Adipose tissue (tissue), 3 donors: ENCODE measurements around the gene SYNDIG1. TPM values are rescaled to one million over a fixed set of nuclear protein-coding genes. Genes with fewer than 3 reads are reported as not detected.
"Not testable (repeated sequence)": the region's sequence is repeated elsewhere in the genome, so short reads cannot be mapped to it uniquely, and the experiment has no call there.

Source experiments
- H3K27ac ChIP-seq: one replicate; pipeline ENCODE4 v1.5.1; 2013; ENCODE audit warnings: low read depth, low read length
- WGBS, 3 donors: extraction: QIAGEN DNeasy Blood & Tissue Kit; methylation state at CpG; one replicate each; pipeline ENCODE4 v1.1.7; 2013; 5-methylcytosine and 5-hydroxymethylcytosine counted together
- polyA plus RNA-seq, 3 donors: library from polyadenylated mRNA; stranded (reverse); fragments of 200-250 nt; gene quantifications; one replicate each; pipeline ENCODE4 v1.2.3, GENCODE V29; 2013
- donor health status: healthy with polysubstance abuse.
- donor health status: Bipolar disorder and iron deficiency.
- donor health status: healthy.

The SYNDIG1 gene
- polyA plus RNA-seq, 3 donors = 0.07 to 0.10 TPM; not detected in 1

DNA sequence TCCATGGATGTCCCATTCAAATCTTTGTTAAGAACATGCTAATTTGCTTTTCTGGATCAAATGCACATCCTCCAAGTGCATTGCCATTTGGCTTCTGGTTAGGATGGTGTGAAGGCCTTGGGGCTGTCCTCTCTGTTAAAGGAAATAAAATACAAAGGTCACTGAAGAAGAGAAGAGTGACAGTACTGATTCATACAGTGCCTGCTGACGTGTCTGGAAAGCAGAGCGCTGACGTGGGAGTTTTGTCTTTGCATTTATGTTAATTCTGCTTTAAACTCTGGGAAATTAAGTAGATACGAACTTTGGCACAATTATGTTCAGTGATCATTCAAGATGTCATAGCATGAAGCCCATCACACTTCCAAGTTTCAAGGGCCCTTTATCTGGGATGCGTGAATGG is 33.2 kb downstream of the SYNDIG1 start:
- WGBS, 3 donors = 77% methylated on average over 5 of the region's 5 CpGs
- no peak overlapping the region for H3K27ac ChIP-seq

GRCh38 chr20:24503352-24503931 is 34.0 kb downstream of the SYNDIG1 start:
- H3K27ac ChIP-seq = no peak overlapping the region
- WGBS, 3 donors = 52 to 66% (median 55%) methylated on average over 9 of the region's 9 CpGs

DNA sequence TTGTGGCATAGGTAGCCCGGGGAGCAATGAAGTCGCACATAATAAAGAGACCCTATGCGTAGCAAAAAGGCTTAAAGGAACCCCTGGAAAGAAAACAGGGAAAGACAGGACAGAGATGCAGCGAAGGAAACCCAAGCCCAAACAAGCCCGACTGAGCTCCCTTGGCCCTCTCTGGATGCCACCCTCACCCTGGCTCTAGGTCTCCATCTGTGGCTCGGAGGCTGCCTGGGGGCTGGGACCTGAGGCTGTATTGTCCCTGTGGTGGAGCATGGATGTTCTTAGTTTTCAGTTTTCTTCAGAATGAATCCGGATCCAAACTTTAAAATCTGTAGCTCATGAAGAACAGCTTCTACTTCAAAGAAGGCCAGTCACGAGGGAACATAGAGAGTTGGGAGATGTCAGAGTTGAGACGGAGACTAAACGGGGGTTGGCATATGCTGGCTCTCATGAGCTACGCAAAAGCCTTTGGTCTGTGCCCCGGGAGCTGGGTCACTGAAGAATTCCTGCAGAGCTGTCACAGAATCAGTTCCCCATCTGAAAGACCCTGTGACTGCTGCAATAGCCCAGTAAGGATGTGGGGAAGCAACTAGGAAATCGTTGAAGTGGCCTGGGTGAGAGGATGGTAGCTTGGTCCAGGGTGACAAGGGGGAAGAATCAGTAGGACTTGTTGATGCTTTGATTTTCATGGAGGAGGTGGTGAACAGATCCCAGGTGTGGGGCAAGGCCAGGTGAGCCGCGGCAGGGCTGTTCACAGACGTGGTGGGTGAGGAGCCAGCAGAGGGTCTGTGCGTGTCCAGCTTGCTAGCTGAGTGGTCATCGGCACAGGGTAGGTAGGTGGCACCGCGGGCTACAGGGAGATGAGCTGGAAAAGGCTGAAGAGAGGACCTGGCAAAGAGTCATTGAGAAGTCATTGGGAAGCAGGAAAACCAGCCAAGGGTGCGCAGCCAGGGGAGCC is 35.2 kb downstream of the SYNDIG1 start:
- H3K27ac ChIP-seq = no peak overlapping the region
- WGBS, 3 donors = 88 to 91% (median 89%) methylated on average over 21 of the region's 21 CpGs

- 62 to 82% (median 70%) methylated on average over 3 of the region's 3 CpGs for WGBS, 3 donors
- no peak overlapping the region for H3K27ac ChIP-seq
Measured at GRCh38 chr20:24506146-24506545, 36.7 kb downstream of the SYNDIG1 start.

GRCh38 chr20:24506696-24507095 is 37.3 kb downstream of the SYNDIG1 start:
- WGBS, 3 donors = 87 to 92% (median 91%) methylated on average over 5 of the region's 5 CpGs

GRCh38 chr20:24507182-24507853 is 37.9 kb downstream of the SYNDIG1 start:
- H3K27ac ChIP-seq = no peak overlapping the region
- 47 to 66% (median 59%) methylated on average over 11 of the region's 11 CpGs for WGBS, 3 donors

More at GRCh38 chr20:24506696-24507095, 37.3 kb downstream of the SYNDIG1 start:
- H3K27ac ChIP-seq = no peak overlapping the region

DNA sequence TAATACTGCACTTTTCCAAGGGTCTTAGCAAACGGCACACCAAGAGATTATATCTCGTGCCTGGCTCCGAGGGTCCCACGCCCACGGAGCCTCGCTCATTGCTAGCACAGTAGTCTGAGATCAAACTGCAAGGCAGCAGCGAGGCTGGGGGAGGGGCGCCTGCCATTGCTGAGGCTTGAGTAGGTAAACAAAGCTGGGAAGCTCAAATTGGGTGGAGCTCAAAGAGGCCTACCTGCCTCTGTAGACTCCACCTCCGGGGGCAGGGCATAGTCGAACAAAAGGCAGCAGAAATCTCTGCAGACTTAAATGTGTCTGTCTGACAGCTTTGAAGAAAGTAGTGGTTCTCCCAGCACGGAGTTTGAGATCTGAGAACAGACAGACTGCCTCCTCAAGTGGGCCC is 43.0 kb downstream of the SYNDIG1 start:
- WGBS, 3 donors = 59 to 80% (median 77%) methylated on average over 11 of the region's 11 CpGs

GRCh38 chr20:24518515-24518914 is 49.1 kb downstream of the SYNDIG1 start:
- no peak overlapping the region for H3K27ac ChIP-seq
- WGBS, 3 donors = 53 to 74% (median 68%) methylated on average over 6 of the region's 6 CpGs

More for the DNA sequence above, 43.0 kb downstream of the SYNDIG1 start:
- not testable (repeated sequence) for H3K27ac ChIP-seq

- WGBS, 3 donors = 87 to 92% (median 90%) methylated on average over 6 of the region's 6 CpGs
- H3K27ac ChIP-seq = no peak overlapping the region
Measured at GRCh38 chr20:24519476-24519875, 50.0 kb downstream of the SYNDIG1 start.

GRCh38 chr20:24521032-24521431 is 51.6 kb downstream of the SYNDIG1 start:
- WGBS, 3 donors = 74 to 90% (median 90%) methylated on average over 3 of the region's 3 CpGs
- H3K27ac ChIP-seq = no peak overlapping the region

GRCh38 chr20:24522452-24523330 is 53.3 kb downstream of the SYNDIG1 start:
- WGBS, 3 donors = 82 to 83% (median 82%) methylated on average over 5 of the region's 5 CpGs
- H3K27ac ChIP-seq = no peak overlapping the region

GRCh38 chr20:24523661-24524060 is 54.2 kb downstream of the SYNDIG1 start:
- WGBS, 3 donors = 61 to 64% (median 62%) methylated on average over 5 of the region's 5 CpGs

DNA sequence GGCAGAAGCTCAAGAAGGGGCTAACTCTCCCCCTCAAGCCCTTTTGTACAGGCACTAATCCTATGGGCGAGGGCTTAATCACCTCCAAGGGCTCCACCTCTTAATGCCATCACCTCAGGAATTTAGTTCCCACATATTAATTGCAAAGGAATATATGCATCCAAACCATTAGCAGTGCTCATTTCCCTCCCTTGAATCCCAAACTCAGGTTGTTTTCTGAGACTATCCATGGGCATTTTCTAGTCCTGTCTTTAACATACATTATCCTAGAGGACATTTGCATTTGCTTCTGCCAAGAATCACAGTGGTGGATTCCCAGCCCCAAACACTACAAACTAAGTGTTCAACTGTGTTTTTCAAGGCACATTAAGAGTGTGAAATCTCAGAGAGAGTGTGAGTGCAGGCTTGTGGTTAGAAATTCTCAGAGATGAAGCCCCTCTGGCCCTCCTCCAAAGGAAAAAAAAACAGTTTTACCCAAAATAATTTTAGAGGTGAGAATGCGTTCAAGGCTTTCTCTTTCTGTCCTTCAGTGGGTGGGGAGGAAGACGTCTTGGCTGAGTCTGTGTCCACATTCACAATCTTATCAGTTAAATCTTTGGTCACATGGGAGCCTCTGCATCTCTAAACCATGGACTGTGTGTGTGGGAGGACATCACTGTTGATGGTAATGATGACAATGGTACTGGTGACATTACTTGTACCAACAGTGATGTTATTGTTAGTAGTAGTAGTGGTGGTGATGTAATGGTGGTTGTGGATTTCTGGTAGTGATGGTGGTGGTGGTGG is 59.3 kb downstream of the SYNDIG1 start:
- no peak overlapping the region for H3K27ac ChIP-seq
- WGBS, 3 donors = 61 to 80% (median 68%) methylated on average over 3 of the region's 3 CpGs

More at GRCh38 chr20:24523661-24524060, 54.2 kb downstream of the SYNDIG1 start:
- no peak overlapping the region for H3K27ac ChIP-seq

- no peak overlapping the region for H3K27ac ChIP-seq
- WGBS, 3 donors = 93 to 97% (median 96%) methylated on average over 1 of the region's 1 CpG
Measured at GRCh38 chr20:24529369-24529719, 59.9 kb downstream of the SYNDIG1 start.

GRCh38 chr20:24530131-24530680 is 60.8 kb downstream of the SYNDIG1 start:
- H3K27ac ChIP-seq = no peak overlapping the region
- WGBS, 3 donors = 55 to 63% (median 61%) methylated on average over 2 of the region's 2 CpGs

GRCh38 chr20:24531202-24531601 is 61.8 kb downstream of the SYNDIG1 start:
- no peak overlapping the region for H3K27ac ChIP-seq
- whole genome bisulfite sequencing, 3 donors = 80 to 88% (median 84%) methylated on average over 4 of the region's 4 CpGs
